ENCODE results near the gene WDR45B.
"Not testable (repeated sequence)": the region's sequence is repeated elsewhere in the genome, so short reads cannot be mapped to it uniquely, and the experiment has no call there.

The WDR45B gene

DNA sequence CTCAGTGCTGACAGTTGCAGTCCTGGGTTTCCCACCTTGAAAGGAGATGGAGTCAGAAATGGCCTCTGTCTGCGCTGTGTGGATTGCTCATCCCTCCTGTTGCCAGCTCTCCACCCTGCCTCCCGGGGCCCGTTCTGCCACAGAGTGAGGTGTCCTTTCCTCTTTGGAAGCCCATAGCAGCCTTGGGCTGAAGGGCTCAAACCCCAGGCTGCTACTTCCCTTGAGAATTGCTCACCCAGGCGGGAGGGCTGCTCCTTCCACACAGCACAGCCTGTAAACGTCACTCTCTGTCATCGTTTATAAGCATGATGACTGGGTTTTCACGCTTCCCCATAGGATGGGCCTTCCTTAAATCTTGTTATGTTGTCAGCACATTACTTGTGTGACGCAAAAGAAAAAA, 66.0 kb downstream of the WDR45B start:
- TF ChIP-seq, protein P1, sequence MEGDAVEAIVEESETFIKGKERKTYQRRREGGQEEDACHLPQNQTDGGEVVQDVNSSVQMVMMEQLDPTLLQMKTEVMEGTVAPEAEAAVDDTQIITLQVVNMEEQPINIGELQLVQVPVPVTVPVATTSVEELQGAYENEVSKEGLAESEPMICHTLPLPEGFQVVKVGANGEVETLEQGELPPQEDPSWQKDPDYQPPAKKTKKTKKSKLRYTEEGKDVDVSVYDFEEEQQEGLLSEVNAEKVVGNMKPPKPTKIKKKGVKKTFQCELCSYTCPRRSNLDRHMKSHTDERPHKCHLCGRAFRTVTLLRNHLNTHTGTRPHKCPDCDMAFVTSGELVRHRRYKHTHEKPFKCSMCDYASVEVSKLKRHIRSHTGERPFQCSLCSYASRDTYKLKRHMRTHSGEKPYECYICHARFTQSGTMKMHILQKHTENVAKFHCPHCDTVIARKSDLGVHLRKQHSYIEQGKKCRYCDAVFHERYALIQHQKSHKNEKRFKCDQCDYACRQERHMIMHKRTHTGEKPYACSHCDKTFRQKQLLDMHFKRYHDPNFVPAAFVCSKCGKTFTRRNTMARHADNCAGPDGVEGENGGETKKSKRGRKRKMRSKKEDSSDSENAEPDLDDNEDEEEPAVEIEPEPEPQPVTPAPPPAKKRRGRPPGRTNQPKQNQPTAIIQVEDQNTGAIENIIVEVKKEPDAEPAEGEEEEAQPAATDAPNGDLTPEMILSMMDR (conservative IDR thresholded peaks at IDR 0.05; ENCODE audit: low read depth, low read length) = no peak
- H4K20me1 ChIP-seq (ENCODE audit: insufficient read depth) = no peaks in the 10 kb centered on the region
- no peaks in the 10 kb centered on the region for H3K27me3 ChIP-seq (ENCODE audit: insufficient read depth, low read depth)
- peaks cover 7% of the 10 kb centered on the region; the same call in 1 of the 2 replicates for H3K36me3 ChIP-seq (ENCODE audit: insufficient read depth)
- no peak overlapping the region for H3K27ac ChIP-seq
- no peaks in the 10 kb centered on the region; the same call in 1 of the 2 replicates for H3K79me2 ChIP-seq (ENCODE audit: insufficient read depth, low read depth)
- H3K9ac ChIP-seq = no peak overlapping the region
- H2AFZ ChIP-seq (ENCODE audit: low read depth) = no peak overlapping the region
- no peak overlapping the region for H3K4me2 ChIP-seq
- H3K4me3 ChIP-seq (IDR thresholded peaks at IDR 0.05; ENCODE audit: insufficient read depth, low read depth, low read length) = no peak overlapping the region
- no peaks in the 10 kb centered on the region for H3K4me1 ChIP-seq (ENCODE audit: low read depth, poor library complexity, severe bottlenecking)

DNA sequence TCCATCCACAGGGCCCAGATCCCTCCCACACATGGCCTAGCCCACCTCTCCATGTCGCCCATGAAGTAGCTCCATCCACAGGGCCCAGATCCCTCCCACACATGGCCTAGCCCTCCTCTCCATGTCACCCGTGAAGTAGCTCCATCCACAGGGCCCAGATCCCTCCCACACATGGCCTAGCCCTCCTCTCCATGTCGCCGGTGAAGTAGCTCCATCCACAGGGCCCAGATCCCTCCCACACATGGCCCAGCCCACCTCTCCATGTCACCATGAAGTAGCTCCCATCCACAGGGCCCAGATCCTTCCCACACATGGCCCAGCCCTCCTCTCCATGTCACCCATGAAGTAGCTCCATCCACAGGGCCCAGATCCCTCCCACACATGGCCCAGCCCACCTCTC, 68.3 kb downstream of the WDR45B start:
- not testable (repeated sequence) for H3K27me3 ChIP-seq (ENCODE audit: insufficient read depth, low read depth); H3K36me3 ChIP-seq (ENCODE audit: insufficient read depth); H3K4me2 ChIP-seq; H3K79me2 ChIP-seq (ENCODE audit: insufficient read depth, low read depth); H4K20me1 ChIP-seq (ENCODE audit: insufficient read depth); H3K9ac ChIP-seq; H3K4me3 ChIP-seq (IDR thresholded peaks at IDR 0.05; ENCODE audit: insufficient read depth, low read depth, low read length); H3K4me1 ChIP-seq (ENCODE audit: low read depth, poor library complexity, severe bottlenecking); H2AFZ ChIP-seq (ENCODE audit: low read depth); H3K27ac ChIP-seq

DNA sequence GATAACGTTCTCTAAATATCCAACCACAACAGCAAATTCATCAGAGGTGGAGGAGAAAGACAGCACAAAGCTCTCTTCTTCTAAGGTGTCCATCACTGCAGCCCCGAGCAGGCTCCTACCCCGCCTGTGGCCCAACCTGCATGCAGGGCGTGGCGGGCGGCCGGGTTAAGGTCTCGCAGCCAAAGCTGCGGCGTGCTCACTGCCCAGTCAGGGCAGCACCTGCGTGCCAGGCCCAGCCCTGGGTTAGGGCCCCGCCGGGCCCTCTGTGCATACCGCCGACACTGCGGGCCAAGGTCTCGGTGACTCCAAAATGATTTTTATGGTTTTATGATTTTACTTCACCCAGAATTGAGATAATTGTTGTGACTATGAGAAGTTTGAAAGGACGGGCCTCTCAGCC, 70.9 kb downstream of the WDR45B start:
- H3K4me1 ChIP-seq (ENCODE audit: low read depth, poor library complexity, severe bottlenecking) = no peaks in the 10 kb centered on the region
- no peak overlapping the region for H3K9ac ChIP-seq
- TF ChIP-seq, protein P1 (conservative IDR thresholded peaks at IDR 0.05; ENCODE audit: low read depth, low read length) = no peak
- H3K4me2 ChIP-seq = no peak overlapping the region
- no peaks in the 10 kb centered on the region for H3K27me3 ChIP-seq (ENCODE audit: insufficient read depth, low read depth)
- H3K36me3 ChIP-seq (ENCODE audit: insufficient read depth) = peaks cover 9% of the 10 kb centered on the region; the same call in 1 of the 2 replicates
- H3K27ac ChIP-seq = no peak overlapping the region
- H3K79me2 ChIP-seq (ENCODE audit: insufficient read depth, low read depth) = no peaks in the 10 kb centered on the region; the same call in 1 of the 2 replicates
- no peak overlapping the region for H3K4me3 ChIP-seq (IDR thresholded peaks at IDR 0.05; ENCODE audit: insufficient read depth, low read depth, low read length)
- H2AFZ ChIP-seq (ENCODE audit: low read depth) = no peak overlapping the region
- no peaks in the 10 kb centered on the region for H4K20me1 ChIP-seq (ENCODE audit: insufficient read depth)

DNA sequence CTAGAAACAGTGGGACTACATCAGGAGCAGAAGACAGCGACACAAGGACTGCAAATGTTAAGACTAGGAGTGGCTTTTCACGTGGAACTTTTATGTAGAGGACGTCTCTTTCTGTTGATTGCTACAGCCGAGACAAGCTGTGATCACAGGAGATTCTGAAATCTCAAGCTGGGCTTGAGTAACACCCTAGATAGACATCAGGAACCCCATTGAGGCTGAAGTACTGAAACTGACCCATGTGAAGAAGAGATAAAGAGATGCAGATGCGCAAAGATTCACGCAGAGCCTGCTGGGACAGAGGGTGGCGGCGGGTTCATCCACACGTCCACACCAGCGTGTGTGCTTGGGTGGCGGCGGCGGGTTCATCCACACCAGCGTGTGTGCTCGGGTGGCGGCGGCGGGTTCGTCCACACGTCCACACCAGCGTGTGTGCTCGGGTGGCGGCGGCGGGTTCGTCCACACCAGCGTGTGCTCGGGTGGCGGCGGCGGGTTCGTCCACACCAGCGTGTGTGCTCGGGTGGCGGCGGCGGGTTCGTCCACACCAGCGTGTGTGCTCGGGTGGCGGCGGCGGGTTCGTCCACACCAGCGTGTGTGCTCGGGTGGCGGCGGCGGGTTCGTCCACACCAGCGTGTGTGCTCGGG, 72.5 kb downstream of the WDR45B start:
- not testable (repeated sequence) for H3K27ac ChIP-seq

GRCh38 chr17:82574041-82574440, 74.2 kb downstream of the WDR45B start:
- peaks cover 2% of the 10 kb centered on the region; the same call in 1 of the 2 replicates for H3K79me2 ChIP-seq (ENCODE audit: insufficient read depth, low read depth)
- H4K20me1 ChIP-seq (ENCODE audit: insufficient read depth) = peaks cover 3% of the 10 kb centered on the region; the same call in 1 of the 2 replicates
- H3K4me2 ChIP-seq = no peak overlapping the region
- no peak overlapping the region for H2AFZ ChIP-seq (ENCODE audit: low read depth)
- no peaks in the 10 kb centered on the region for H3K4me1 ChIP-seq (ENCODE audit: low read depth, poor library complexity, severe bottlenecking)
- no peaks in the 10 kb centered on the region for H3K27me3 ChIP-seq (ENCODE audit: insufficient read depth, low read depth)
- no peak overlapping the region for H3K9ac ChIP-seq
- H3K4me3 ChIP-seq (IDR thresholded peaks at IDR 0.05; ENCODE audit: insufficient read depth, low read depth, low read length) = no peak overlapping the region
- no peak overlapping the region for H3K27ac ChIP-seq
- peaks cover 14% of the 10 kb centered on the region; the same call in 1 of the 2 replicates for H3K36me3 ChIP-seq (ENCODE audit: insufficient read depth)
- TF ChIP-seq, protein P1 (conservative IDR thresholded peaks at IDR 0.05; ENCODE audit: low read depth, low read length) = no peak

More for the DNA sequence above, 72.5 kb downstream of the WDR45B start:
- not testable (repeated sequence) for H3K4me3 ChIP-seq (IDR thresholded peaks at IDR 0.05; ENCODE audit: insufficient read depth, low read depth, low read length); H3K27me3 ChIP-seq (ENCODE audit: insufficient read depth, low read depth); H3K4me1 ChIP-seq (ENCODE audit: low read depth, poor library complexity, severe bottlenecking); H3K9ac ChIP-seq; H3K79me2 ChIP-seq (ENCODE audit: insufficient read depth, low read depth); H2AFZ ChIP-seq (ENCODE audit: low read depth); H3K4me2 ChIP-seq; H4K20me1 ChIP-seq (ENCODE audit: insufficient read depth)
- peaks cover 14% of the 10 kb centered on the region; the same call in 1 of the 2 replicates for H3K36me3 ChIP-seq (ENCODE audit: insufficient read depth)
